HCT116 (cell line): ENCODE results near the gene EIF4E1B. TPM values are rescaled to one million over a fixed set of nuclear protein-coding genes. Genes with fewer than 3 reads are reported as not detected.

ENCODE experiments used
- ATAC-seq: fragments of 200-7000 bp; cut with Tn5 transposase; 2 replicates; pipeline ENCODE4 v1.9.1; 2020; ENCODE audit warnings: mild to moderate bottlenecking, moderate library complexity
- BruUV-seq: library from RNA; stranded (reverse); fragments of 400-500 nt; replicated peaks from 2 replicates; lab custom pipeline; 2021; lab: Mats Ljungman, UMichigan
- CTCF ChIA-PET: fragments of 300-600 bp; sonication (Branson Sonifier 250); formaldehyde crosslinking; loops from one replicate; lab custom pipeline; 2021; ENCODE audit warnings: antibody characterized with exemption; lab: Charles Lee
- POLR2A ChIA-PET: fragments of 300-600, 350-600 bp; sonication (Branson Sonifier 250); formaldehyde crosslinking; loops from one replicate; lab custom pipeline; 2021; ENCODE audit warnings: antibody characterized with exemption; lab: Charles Lee
- RAD21 ChIA-PET, 2 experiments: fragments of 300-600 bp; sonication (Branson Sonifier 250); formaldehyde crosslinking; loops; one replicate each; lab custom pipeline; 2023; ENCODE audit warnings: low total read pairs in 2 of 2; ENCODE audit not compliant: uncharacterized antibody in 2 of 2, unreplicated experiment in 2 of 2, low non-redundant PET in 1 of 2; lab: Charles Lee
- DNase-seq: peaks from one replicate; pipeline ENCODE4 v3.0.0-alpha.2; 2010; ENCODE audit warnings: low read depth, low spot score
- H2AFZ ChIP-seq: fragments of 200-600 bp; shearing (Covaris generic), sonication (generic); 2 replicates; pipeline ENCODE4 v1.6.1; 2017; ENCODE audit warnings: low read depth, mixed run types, mixed read lengths, antibody characterized with exemption, low read length; ENCODE audit not compliant: poor library complexity, severe bottlenecking
- H3K27ac ChIP-seq: 2 replicates; pipeline ENCODE4 v1.5.1; 2012; ENCODE audit warnings: low read depth, low read length
- H3K27me3 ChIP-seq: fragments of 200-600 bp; sonication (generic); 2 replicates; pipeline ENCODE4 v1.6.1; 2016; ENCODE audit warnings: mixed run types, low read length, mixed read lengths; ENCODE audit not compliant: insufficient read depth
- H3K36me3 ChIP-seq, 2 experiments: fragments of 200-500 bp in 1 of 2; fragments of 200-600 bp in 1 of 2; sonication (Bioruptor generic) in 1 of 2; sonication (generic) in 1 of 2; 2 replicates each; pipeline versions ENCODE4 v1.5.1 to v1.6.1; 2014 to 2016; ENCODE audit warnings: low read length in 2 of 2, inconsistent platforms in 1 of 2, mixed read lengths in 1 of 2, mixed run types in 1 of 2; ENCODE audit not compliant: insufficient read depth in 2 of 2, control insufficient read depth in 1 of 2
- H3K4me1 ChIP-seq, 2 experiments: fragments of 200-600 bp in 1 of 2; sonication (generic) in 1 of 2; 2 replicates each; pipeline versions ENCODE4 v1.5.1 to v1.6.1; 2012 to 2017; ENCODE audit warnings: low read length in 2 of 2, inconsistent platforms in 1 of 2, mild to moderate bottlenecking in 1 of 2, mixed read lengths in 1 of 2, mixed run types in 1 of 2, moderate library complexity in 1 of 2; ENCODE audit not compliant: insufficient read depth in 2 of 2, control insufficient read depth in 1 of 2
- H3K4me2 ChIP-seq: fragments of 200-600 bp; sonication (generic); 2 replicates; pipeline ENCODE4 v1.6.1; 2017; ENCODE audit warnings: mixed run types, low read length, mixed read lengths
- H3K4me3 ChIP-seq, 2 experiments: fragments of 200-600 bp in 1 of 2; sonication (generic) in 1 of 2; replicated peaks in 1 of 2; 2 replicates each; pipeline ENCODE4 v1.5.1; 2011 to 2016; ENCODE audit warnings: low read length in 2 of 2, control low read depth in 1 of 2, low read depth in 1 of 2, mild to moderate bottlenecking in 1 of 2, mixed read lengths in 1 of 2, mixed run types in 1 of 2
- H3K79me2 ChIP-seq: fragments of 200-600 bp; sonication (generic); 2 replicates; pipeline ENCODE4 v1.6.1; 2017; ENCODE audit warnings: mild to moderate bottlenecking, mixed run types, low read length, moderate library complexity, mixed read lengths; ENCODE audit not compliant: insufficient read depth
- H3K9ac ChIP-seq: fragments of 200-600 bp; sonication (generic); 2 replicates; pipeline ENCODE4 v1.6.1; 2016; ENCODE audit warnings: low read length, mixed read lengths
- H3K9me2 ChIP-seq: fragments of 200-600 bp; sonication (generic), shearing (Covaris generic); 2 replicates; pipeline ENCODE4 v1.6.1; 2017; ENCODE audit warnings: mixed run types, mild to moderate bottlenecking, moderate library complexity; ENCODE audit not compliant: insufficient read depth
- H3K9me3 ChIP-seq, 2 experiments: fragments of 200-500 bp in 1 of 2; fragments of 200-600 bp in 1 of 2; sonication (Bioruptor generic) in 1 of 2; sonication (generic) in 1 of 2; 2 replicates each; pipeline ENCODE4 v1.6.1; 2014 to 2017; ENCODE audit warnings: low read length in 2 of 2, mixed read lengths in 2 of 2, inconsistent platforms in 1 of 2, low read depth in 1 of 2, mild to moderate bottlenecking in 1 of 2, mixed run types in 1 of 2, moderate library complexity in 1 of 2; ENCODE audit not compliant: control insufficient read depth in 1 of 2, insufficient read depth in 1 of 2
- H4K20me1 ChIP-seq: fragments of 200-600 bp; sonication (generic), shearing (Covaris generic); 2 replicates; pipeline ENCODE4 v1.6.1; 2017; ENCODE audit warnings: mixed run types, mild to moderate bottlenecking, moderate library complexity; ENCODE audit not compliant: insufficient read depth
- CEBPB ChIP-seq: IDR thresholded peaks from 2 replicates; pipeline ENCODE4 v1.6.1; 2012; ENCODE audit warnings: low read depth
- EGR1 ChIP-seq: IDR thresholded peaks from 2 replicates; pipeline ENCODE4 v1.6.1; 2012; ENCODE audit warnings: low read depth
- ELF1 ChIP-seq: IDR thresholded peaks from 2 replicates; pipeline ENCODE4 v1.6.1; 2012; ENCODE audit warnings: low read depth, borderline replicate concordance
- EZH2phosphoT487 ChIP-seq: fragments of 200-600 bp; IDR thresholded peaks from 2 replicates; pipeline ENCODE4 v1.6.1; 2018; ENCODE audit warnings: antibody characterized with exemption, borderline replicate concordance
- POLR2AphosphoS5 ChIP-seq: IDR thresholded peaks from 2 replicates; pipeline ENCODE4 v1.6.1; 2011; ENCODE audit warnings: mild to moderate bottlenecking, low read depth, low read length, moderate library complexity
- RAD21 ChIP-seq: IDR thresholded peaks from 2 replicates; pipeline ENCODE4 v1.6.1; 2012; ENCODE audit warnings: low read depth, mild to moderate bottlenecking
- SP1 ChIP-seq: IDR thresholded peaks from 2 replicates; pipeline ENCODE4 v1.6.1; 2012; ENCODE audit warnings: low read depth
- TCF7L2 ChIP-seq: IDR thresholded peaks from 2 replicates; pipeline ENCODE4 v1.7.0; 2011; ENCODE audit warnings: borderline replicate concordance, inconsistent platforms; ENCODE audit not compliant: insufficient read depth, insufficient read length; ENCODE audit errors: extremely low read depth
- ZFX ChIP-seq: fragments of 450-650 bp; IDR thresholded peaks from 2 replicates; pipeline ENCODE4 v1.6.1; 2017
- intact Hi-C: fragments of 100-400 bp; cut with micrococcal nuclease; formaldehyde crosslinking; loops from 2 replicates; pipeline ENCODE4 v1.10.0; 2022
- total RNA-seq: library from RNA; stranded (reverse); gene quantifications from one replicate; pipeline ENCODE4 v1.2.1, GENCODE V29; 2021; ENCODE audit not compliant: unreplicated experiment
- TF ChIP-seq, protein P1 (sequence below): IDR thresholded peaks from 2 replicates; pipeline ENCODE4 v1.6.1; 2012; ENCODE audit warnings: low read depth
- TF ChIP-seq, protein P2 (sequence below): IDR thresholded peaks from 2 replicates; pipeline ENCODE4 v1.6.1; 2011; ENCODE audit warnings: mild to moderate bottlenecking, low read length, moderate library complexity; ENCODE audit not compliant: insufficient replicate concordance; ENCODE audit errors: extremely low read depth
- TF ChIP-seq, protein P3 (sequence below): IDR thresholded peaks from 2 replicates; pipeline ENCODE4 v1.6.1; 2012
- TF ChIP-seq, protein P4 (sequence below): IDR thresholded peaks from 2 replicates; pipeline ENCODE4 v1.6.1; 2012
- TF ChIP-seq, protein P5 (sequence below), 3 experiments: fragments of 200-600 bp in 1 of 3; sonication (generic) in 1 of 3; IDR thresholded peaks in 2 of 3; conservative IDR thresholded peaks in 1 of 3; 2 replicates each; pipeline ENCODE4 v1.5.1; 2012 to 2017; ENCODE audit warnings: low read depth in 2 of 3, low read length in 2 of 3, antibody characterized with exemption in 1 of 3, borderline replicate concordance in 1 of 3, control low read depth in 1 of 3, mild to moderate bottlenecking in 1 of 3, mixed read lengths in 1 of 3, mixed run types in 1 of 3, moderate library complexity in 1 of 3; ENCODE audit not compliant: insufficient read depth in 1 of 3

EIF4E1B gene
- total RNA-seq, 1 experiment from 2014 or later, result 0.07 TPM

DNA sequence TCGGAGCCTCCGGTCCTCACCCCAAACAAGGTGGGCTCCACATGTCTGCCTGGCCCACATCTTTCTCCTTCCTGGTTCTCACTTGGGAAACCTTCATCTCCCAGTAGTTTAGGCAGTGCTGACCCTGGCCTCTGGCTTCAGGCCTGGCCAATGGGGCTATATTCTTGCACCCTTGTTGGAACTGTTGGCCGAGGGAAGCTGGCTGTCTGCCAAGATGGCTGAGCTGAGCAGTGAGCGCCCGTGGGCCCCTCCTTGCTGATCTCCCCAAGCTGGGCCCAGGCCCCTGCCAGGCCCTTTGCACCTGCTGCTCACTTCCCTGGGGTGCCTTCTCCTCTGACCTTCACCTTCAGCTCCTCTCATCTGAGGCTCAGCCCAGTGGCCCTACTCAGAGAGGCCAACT, 48.1 kb downstream of the EIF4E1B start:
- peaks cover 7 to 16% of the 10 kb centered on the region in 2 experiments for H3K4me1 ChIP-seq
- H3K27ac ChIP-seq, result no peak overlapping the region
- ChIA-PET CTCF (no interaction called here), RAD21 (no interaction called here), POLR2A (no interaction called here)
- DNase-seq (no peak), ATAC-seq (no peak)
- no peak overlapping the region for H3K4me3 ChIP-seq
- no peak overlapping the region for H3K9ac ChIP-seq
- no peaks in the 10 kb centered on the region for H3K9me3 ChIP-seq
- intact Hi-C loops, result loop anchor here (5.0 kb wide), 1 partner anchor 269 kb away; no protein-coding TSS in a partner anchor
- no TSS peak for BruUV-seq
- H3K9me2 ChIP-seq, result no peaks in the 10 kb centered on the region
- no peaks in the 10 kb centered on the region for H4K20me1 ChIP-seq
- no peak for TF ChIP-seq CEBPB
- no peak for TF ChIP-seq POLR2AphosphoS5
- no peak for TF ChIP-seq ZFX
- TF ChIP-seq, protein P1, sequence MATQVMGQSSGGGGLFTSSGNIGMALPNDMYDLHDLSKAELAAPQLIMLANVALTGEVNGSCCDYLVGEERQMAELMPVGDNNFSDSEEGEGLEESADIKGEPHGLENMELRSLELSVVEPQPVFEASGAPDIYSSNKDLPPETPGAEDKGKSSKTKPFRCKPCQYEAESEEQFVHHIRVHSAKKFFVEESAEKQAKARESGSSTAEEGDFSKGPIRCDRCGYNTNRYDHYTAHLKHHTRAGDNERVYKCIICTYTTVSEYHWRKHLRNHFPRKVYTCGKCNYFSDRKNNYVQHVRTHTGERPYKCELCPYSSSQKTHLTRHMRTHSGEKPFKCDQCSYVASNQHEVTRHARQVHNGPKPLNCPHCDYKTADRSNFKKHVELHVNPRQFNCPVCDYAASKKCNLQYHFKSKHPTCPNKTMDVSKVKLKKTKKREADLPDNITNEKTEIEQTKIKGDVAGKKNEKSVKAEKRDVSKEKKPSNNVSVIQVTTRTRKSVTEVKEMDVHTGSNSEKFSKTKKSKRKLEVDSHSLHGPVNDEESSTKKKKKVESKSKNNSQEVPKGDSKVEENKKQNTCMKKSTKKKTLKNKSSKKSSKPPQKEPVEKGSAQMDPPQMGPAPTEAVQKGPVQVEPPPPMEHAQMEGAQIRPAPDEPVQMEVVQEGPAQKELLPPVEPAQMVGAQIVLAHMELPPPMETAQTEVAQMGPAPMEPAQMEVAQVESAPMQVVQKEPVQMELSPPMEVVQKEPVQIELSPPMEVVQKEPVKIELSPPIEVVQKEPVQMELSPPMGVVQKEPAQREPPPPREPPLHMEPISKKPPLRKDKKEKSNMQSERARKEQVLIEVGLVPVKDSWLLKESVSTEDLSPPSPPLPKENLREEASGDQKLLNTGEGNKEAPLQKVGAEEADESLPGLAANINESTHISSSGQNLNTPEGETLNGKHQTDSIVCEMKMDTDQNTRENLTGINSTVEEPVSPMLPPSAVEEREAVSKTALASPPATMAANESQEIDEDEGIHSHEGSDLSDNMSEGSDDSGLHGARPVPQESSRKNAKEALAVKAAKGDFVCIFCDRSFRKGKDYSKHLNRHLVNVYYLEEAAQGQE, result no peak
- TF ChIP-seq RAD21, result no peak
- no peak for TF ChIP-seq EZH2phosphoT487
- TF ChIP-seq, protein P2, sequence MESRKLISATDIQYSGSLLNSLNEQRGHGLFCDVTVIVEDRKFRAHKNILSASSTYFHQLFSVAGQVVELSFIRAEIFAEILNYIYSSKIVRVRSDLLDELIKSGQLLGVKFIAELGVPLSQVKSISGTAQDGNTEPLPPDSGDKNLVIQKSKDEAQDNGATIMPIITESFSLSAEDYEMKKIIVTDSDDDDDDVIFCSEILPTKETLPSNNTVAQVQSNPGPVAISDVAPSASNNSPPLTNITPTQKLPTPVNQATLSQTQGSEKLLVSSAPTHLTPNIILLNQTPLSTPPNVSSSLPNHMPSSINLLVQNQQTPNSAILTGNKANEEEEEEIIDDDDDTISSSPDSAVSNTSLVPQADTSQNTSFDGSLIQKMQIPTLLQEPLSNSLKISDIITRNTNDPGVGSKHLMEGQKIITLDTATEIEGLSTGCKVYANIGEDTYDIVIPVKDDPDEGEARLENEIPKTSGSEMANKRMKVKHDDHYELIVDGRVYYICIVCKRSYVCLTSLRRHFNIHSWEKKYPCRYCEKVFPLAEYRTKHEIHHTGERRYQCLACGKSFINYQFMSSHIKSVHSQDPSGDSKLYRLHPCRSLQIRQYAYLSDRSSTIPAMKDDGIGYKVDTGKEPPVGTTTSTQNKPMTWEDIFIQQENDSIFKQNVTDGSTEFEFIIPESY, result no peak
- TF ChIP-seq, protein P3, sequence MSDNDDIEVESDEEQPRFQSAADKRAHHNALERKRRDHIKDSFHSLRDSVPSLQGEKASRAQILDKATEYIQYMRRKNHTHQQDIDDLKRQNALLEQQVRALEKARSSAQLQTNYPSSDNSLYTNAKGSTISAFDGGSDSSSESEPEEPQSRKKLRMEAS, result no peak
- TF ChIP-seq ELF1, result no peak
- no peak for TF ChIP-seq TCF7L2
- no peak for TF ChIP-seq EGR1
- TF ChIP-seq SP1, result no peak
- TF ChIP-seq, protein P4, sequence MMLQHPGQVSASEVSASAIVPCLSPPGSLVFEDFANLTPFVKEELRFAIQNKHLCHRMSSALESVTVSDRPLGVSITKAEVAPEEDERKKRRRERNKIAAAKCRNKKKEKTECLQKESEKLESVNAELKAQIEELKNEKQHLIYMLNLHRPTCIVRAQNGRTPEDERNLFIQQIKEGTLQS, result no peak
- TF ChIP-seq, protein P5, sequence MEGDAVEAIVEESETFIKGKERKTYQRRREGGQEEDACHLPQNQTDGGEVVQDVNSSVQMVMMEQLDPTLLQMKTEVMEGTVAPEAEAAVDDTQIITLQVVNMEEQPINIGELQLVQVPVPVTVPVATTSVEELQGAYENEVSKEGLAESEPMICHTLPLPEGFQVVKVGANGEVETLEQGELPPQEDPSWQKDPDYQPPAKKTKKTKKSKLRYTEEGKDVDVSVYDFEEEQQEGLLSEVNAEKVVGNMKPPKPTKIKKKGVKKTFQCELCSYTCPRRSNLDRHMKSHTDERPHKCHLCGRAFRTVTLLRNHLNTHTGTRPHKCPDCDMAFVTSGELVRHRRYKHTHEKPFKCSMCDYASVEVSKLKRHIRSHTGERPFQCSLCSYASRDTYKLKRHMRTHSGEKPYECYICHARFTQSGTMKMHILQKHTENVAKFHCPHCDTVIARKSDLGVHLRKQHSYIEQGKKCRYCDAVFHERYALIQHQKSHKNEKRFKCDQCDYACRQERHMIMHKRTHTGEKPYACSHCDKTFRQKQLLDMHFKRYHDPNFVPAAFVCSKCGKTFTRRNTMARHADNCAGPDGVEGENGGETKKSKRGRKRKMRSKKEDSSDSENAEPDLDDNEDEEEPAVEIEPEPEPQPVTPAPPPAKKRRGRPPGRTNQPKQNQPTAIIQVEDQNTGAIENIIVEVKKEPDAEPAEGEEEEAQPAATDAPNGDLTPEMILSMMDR (IDR thresholded peaks at IDR 0.05 in 2 of 3, conservative IDR thresholded peaks at IDR 0.05 in 1 of 3; ENCODE audit: borderline replicate concordance in 1 of 3, insufficient read depth in 1 of 3, low read depth in 2 of 3, low read length in 2 of 3), result no peak
- no peak overlapping the region for H3K4me2 ChIP-seq
- H3K27me3 ChIP-seq, result peaks cover 8% of the 10 kb centered on the region; the same call in 1 of the 2 replicates
- H3K36me3 ChIP-seq, result no peaks in the 10 kb centered on the region
- no peak overlapping the region for H2AFZ ChIP-seq
- H3K79me2 ChIP-seq, result no peaks in the 10 kb centered on the region
